ENCODE results near the gene CTDP1.
A peak's percentile ranks its signal among the peaks of the same experiment; 100 is the strongest.

Gene CTDP1

DNA sequence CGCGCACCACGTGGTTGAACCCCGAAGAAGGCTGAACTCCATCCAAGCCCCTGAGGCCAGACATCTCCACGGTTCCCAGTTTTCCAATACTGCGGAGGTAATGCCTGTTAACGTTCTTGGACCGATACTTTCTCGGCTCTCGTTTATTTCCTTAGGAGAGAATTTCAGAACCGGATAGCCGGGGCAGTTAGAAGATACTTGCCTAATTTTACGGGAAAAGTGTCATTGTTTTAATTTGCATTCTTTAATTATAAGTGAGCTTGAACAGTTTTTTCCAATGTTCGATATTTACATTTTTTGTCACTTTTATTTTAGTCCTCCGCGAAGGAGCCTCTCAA is 107.9 kb downstream of the CTDP1 start:
- DNase-seq: no peak
- intact Hi-C loops (cut with DNase I): no loop called here

DNA sequence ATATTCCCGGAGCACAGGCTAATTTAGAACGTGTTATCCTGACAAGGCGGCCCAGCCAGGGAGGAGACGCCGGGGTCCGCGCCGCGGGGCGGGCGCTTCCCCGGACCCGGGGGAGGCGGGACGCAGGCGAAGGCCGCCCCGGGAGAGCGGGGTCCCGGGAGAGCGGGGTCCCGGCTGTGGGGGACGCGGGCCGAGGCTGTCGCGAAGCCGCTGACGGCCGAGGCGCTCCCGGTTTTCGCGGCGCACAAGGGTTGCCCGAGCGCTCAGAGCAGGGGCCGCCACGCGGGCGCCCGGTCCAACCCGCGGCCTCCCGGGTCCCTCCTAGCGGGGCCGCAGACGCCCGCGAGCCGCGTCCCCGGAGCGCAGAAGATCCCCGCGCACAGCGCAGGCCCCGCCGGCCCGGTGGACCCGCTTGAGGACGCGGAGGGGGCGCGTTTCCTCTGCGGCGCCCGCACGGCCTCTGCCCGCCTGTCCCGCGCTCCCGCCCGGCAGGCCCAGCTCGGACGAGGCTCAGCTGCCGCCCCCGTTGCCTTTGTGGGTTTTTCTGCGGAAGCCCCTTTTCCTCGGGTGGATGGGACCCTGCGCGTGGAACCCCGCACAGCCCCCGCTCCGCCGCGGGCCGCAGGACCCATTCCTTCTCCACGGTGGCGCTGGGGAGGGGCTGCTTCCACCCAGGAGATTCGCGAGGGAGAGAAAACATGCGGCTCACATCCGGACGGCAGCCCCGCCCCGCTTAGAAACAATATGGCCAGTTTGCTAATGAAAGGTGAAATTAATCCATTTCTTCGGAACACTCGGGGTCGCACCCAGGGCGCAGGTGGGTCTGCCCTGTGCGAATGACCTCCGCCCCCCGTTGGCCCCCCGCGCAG is 108.5 kb downstream of the CTDP1 start:
- intact Hi-C loops (cut with DNase I): no loop called here
- DNase-seq: peak in 3 of 10 donors; percentile 34 to 73 (median 68)

DNA sequence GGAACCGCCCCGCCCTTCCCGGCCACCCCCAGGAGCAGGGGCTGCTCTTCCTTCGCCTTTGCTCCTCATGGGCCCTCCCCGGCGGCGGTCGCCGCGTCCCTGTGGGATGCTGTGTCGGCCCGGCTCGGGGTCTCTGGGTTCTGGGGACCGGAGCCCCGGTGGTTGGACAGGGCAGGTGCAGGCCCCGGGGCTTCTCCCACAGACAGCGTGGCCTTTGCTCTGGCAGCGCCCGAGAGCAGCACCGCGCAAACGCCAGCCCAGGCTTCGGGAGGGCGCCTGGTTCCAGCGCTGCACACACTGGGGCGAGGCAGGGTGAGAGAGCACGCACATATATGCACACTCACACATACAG is 109.1 kb downstream of the CTDP1 start:
- intact Hi-C loops (cut with DNase I): no loop called here

DNA sequence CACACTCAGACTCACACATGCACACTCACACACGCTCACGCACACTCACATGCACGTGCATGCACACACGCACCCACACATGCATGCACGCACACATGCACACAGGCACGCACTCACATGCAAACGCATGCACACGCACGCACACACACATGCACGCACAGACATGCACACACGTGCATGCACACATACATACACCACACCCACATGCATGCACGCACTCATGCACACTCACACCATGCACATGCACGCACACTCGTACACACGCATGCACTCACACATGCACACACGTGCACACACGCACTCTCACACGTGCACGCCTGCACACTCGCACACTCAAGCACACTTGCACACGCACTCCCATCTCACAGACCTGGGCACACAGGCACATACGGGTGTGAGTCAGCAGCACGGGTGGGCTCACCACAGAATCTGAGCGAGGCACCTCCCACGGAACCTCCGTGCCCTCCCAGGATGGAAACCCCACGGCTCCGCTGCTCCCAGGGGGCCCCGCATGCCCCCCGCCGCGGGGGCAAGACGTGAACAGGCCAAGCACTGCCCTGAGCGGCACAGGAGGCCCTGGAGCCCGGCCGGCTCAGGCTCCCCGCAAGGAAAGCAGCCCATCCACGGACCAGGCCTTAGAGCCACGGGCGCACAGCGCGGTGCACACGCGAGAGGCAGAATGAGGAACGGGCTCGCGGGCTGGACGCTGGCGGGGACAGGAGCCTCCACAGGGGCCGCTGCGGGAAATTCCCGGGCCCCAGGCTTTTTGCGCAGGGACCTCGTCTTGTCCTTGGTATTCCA is 109.7 kb downstream of the CTDP1 start:
- intact Hi-C loops (cut with DNase I): no loop called here
- DNase-seq: peak in 4 of 10 donors; percentile 21 to 72 (median 59)

More for the DNA sequence above, 109.1 kb downstream of the CTDP1 start:
- DNase-seq: peak in 4 of 10 donors; percentile 0 to 86 (median 46)

DNA sequence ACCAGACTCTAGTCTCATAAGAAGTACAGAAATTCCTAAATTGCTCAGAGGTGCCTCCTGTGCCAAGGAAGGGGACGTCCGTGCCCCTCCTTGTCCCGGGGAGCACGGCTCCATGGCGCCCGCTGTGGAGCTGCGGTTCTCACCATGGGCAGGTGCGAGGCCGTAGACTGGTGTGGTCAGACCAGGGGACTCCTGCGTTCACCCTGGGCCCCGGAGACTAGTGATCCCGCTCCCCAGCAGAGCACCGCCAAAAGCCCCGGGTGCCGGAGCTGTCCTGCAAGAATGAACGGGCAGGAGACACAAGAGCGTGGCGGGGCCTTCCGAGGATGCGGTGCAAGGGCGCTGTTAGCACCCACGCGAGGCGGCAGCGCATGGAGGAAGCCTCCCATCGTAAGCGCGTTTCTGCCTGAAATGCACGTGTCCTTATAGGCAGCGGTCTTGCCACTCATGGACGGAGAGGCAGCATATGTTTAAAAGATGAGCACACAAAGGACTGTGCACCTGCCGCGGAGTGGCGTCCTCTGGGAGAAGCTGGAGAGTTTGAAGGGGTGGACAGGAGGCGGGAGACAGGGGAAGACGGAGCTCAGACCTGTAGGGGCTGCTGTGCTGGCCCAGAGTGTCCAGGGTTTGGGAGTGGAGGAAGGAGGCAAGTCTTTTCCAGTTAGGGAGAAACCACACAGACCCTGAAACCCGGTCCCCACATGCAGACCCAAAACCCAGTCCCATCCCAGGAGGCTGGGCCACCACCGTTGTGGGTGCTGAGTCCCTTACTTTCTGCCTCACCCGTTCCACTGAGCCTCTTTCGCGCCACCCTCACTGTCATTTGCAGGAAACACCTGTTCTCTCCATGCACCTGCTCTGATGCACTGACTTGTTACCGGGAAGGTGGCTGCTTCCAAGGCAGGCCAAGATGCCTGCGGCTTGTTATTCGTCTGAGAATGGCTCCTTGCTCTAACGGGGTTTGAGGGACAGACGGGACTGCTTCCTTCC is 110.6 kb downstream of the CTDP1 start:
- peak in 4 of 10 donors; percentile 23 to 72 (median 66) for DNase-seq
- intact Hi-C loops (cut with DNase I): no loop called here

DNA sequence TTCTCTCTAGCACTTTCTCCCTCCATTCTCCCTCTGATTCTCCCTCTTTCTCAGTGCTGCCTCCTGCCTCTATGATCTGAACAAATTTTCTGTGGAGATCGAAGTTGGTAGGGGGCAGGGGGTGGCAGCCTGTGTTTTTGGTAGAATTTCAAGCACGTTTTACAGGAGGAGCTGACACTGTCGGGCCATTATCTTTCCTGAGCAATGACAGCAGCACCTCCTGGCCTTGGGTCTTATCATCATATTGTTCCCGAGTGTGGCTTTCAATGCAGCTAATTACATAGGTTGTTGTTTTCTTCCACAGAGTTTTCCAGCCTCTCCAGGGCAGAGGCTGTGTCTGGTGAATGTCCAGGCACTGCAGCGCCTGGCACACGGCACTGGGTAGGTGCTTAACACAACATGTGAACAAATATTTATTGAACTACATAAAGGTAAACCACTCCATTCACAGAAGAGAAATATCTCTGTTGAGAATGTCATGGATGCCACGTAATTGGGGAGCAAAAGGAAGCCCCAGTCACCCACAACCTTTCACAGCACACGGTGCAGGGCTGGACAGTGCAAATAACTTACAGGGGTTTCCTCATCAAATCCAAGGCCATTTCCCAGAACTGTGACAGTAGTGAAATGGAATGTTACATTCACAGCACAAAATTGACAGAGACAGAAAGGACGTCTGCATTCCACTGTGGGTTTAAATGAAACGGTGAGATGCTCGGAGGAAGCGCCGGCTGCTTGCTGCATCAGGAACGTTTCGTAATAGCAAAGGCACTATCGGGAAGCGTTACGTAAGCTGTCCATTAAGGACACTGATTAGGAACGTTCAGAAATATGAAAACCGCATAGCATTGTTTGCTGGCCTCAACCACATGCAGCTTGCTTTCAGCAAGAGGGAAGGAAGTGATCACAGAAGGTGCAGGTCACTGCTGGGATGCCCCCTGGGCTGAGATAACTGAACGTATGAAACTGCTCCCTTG is 111.7 kb downstream of the CTDP1 start:
- intact Hi-C loops (cut with DNase I): no loop called here
- DNase-seq: peak in 2 of 10 donors; percentile 32 to 62

DNA sequence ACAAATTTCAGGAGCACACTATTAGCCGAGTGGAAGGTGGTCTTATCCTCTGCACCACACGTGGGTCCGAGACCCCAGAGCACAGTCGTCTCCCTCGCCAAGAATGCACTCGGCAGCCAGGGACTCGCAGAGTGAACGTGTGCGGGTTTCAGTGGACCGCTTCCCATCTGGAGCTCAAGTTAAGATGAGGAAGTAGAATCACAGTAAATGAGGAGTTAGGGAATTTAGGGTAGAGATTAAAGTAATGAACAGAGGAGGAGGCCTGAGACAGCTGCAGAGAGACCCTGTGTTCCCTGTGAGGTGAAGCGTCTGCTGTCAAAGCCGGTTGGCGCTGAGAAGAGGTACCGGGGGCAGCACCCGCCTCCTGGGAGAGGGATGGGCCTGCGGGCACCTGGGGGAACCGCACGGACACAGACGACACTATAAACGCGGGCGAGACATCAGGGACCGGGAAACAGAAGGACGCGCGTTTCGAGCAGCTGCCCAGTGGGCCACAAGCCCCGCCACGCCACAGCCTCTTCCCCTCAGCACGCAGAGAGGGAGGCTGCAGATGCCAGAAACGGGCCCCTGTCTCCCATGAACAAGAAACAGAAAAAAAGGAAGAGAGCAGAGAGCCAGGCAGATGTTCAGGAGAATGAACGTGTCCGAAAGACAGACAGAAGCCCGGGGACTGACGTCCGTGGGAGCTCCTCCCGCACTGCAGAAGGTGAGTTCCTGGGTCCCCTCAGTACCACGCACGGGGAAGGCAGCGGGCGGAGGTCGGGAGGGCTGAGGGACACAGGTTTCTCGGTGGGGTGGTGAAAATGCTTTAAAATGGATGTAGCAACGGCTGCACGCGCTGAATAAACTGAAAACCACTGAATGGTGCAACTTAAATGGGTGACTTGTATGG is 112.7 kb downstream of the CTDP1 start:
- intact Hi-C loops (cut with DNase I): no loop called here
- peak in 4 of 10 donors; percentile 26 to 74 (median 56) for DNase-seq

DNA sequence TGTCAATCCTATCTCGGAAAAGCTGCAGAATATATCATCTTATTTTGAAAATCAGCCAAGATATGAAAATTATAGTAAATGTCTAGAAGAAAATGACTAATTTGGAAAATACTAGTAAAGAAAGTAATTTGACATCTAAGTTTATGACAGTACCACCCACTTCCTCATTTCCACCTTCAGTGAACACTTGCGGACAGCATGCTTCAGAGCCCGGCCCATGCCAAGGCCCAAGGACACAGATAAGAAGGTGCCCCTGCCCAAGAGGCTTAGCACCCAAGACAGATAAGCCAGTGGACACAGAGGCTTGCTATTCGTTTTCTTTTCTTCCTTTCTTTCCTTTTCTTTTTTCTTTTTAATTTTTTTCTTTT is 113.4 kb downstream of the CTDP1 start:
- DNase-seq: peak in 3 of 10 donors; percentile 10 to 84 (median 80)
- intact Hi-C loops (cut with DNase I): no loop called here

DNA sequence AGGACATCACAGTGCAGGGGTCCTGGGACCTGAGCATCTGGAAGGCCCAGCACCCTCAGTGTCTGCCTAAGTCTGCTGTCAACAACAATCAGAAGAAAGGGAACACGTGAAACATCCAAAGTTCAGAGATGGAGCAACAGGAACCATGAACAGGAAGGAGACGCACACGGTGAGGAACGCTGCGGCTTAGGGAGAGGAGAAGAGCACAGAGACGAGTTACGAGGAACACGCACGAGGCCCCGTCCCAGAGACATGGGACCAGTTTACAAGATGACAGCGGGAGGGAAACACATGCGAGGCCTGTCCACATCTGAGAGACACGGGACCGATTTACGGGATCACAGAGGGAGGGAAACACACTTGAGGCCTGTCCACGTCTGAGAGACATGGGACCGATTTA is 115.2 kb downstream of the CTDP1 start:
- DNase-seq: peak in 3 of 10 donors; percentile 8 to 78 (median 56)
- intact Hi-C loops (cut with DNase I): no loop called here

DNA sequence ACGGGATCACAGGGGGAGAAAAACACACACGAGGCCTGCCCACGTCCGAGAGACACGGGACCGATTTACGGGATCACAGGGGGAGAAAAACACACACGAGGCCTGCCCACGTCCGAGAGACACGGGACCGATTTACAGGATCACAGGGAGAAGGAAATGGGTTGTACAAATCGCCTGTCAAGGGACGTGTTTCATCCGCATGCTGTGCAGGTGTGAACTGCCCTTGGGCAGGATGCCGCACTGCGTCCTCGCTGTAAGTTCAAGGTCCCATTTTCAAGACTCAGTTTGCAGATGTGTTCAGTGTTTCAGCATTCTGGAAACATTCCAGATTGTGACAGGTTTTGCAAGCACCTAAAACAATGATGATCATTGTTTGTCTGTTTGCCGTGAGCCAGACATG is 115.8 kb downstream of the CTDP1 start:
- peak in 3 of 10 donors; percentile 22 to 56 (median 31) for DNase-seq
- intact Hi-C loops (cut with DNase I): no loop called here

DNA sequence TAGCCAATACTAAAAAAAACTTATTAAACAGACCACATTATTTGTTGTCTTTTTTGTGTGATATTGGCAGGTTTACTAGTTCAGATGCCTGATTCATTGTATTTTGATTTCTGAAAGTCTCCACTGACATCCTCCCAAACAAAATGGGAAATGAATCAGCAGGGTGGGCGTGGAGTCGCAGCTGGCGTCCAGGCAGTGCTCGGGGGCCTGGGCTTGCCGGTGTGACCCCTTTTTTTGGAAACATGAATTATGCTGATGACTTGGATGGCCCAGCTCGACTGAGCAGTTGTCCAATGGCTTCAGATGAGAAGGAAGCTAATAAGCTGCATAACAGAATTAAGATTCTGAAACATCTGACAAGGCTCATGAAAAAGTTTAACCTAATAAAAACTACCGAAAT is 116.4 kb downstream of the CTDP1 start:
- intact Hi-C loops (cut with DNase I): no loop called here
- DNase-seq: peak in 3 of 10 donors; percentile 15 to 31 (median 28)

DNA sequence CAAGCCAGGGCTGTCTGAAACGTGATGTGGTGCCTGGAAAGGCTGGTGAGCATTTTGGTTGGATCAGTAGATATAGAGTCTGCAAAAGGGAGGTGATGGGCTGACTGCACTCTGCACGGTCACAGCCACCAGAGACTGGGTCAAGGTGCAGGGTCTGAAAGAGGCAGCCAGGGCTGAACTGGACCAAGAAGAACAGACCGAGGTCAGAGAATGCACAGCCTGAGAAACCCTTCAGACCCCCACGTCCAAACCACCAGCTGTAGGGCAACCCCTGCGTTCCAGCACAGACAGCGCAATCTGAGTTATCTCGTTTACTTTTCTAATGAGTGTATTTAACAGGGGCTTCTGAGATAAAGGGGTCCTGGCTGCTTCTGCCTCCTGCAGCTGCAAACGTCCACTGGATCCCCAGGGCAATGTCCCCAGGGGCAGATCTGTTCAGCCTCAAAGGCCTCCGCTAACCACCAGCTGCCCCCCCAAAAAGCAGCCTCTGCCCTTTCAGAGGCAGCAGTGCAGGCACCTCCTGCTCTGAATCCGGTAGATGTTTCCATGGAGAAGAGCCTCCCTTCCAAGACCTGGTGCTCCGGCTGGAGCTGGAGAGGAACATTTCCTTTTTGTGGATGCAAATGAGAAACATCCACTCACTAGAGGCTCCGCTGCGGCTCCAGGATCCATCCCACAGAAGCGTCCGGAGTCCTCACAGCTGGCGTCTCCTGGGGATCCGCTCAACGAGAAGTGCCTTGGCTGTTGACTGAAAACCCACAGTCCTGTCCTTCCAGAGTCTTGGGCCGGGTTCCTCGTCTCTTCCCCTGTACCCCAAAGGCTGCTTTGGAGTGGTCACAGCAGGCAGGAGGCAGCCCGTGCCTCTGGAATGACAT is 117.2 kb downstream of the CTDP1 start:
- peak in 4 of 10 donors; percentile 26 to 70 (median 52) for DNase-seq
- intact Hi-C loops (cut with DNase I): no loop called here

DNA sequence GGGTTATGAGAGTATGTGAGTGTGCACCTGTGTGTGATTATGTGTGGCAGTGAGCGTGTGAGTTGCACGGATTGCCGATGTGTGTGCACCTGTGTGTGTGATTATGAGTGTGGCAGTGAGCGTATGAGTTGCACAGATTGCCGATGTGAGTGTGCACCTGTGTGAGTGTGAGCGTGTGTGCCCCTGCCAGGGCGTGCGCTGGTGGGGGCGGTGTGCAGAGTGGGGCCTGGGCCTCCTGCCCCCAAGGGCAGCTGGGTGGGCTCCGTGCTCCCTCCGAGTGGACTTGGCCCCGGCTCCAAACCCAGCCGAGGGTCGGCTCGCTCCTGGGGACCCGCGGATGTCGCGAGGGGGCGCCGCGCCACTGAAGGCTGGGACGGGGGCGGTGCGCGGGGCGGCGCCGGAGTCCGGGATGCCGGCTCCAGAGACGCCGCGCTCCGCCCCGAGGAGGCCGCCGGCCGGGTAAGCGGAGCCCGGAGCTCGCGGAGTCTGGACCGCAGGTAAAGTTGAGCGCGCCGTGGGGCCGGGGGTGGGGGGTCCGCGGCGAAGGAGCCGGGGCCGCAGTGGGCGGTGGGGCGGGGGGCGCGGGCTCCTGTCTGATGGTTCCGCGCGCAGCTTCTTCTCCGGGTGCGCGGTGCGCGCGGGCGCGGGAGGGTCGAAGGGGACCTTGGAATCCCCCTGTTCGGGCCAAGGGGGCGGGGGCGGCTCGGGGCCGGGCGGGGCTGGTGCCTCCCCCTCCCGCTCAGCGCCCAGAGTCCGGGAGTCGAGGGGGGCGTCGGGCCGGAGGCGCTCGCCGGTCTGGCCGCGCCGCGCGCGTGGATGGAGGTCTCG is 118.1 kb downstream of the CTDP1 start, which contains the start of gene KCNG2:
KCNG2 (plus strand) TSS at position 421 of the 828 bp plus-strand sequence. CDS start 65,730 bp downstream, outside the sequence.
- intact Hi-C loops (cut with DNase I): no loop called here
- peak in 5 of 10 donors; percentile 24 to 80 (median 75) for DNase-seq

DNA sequence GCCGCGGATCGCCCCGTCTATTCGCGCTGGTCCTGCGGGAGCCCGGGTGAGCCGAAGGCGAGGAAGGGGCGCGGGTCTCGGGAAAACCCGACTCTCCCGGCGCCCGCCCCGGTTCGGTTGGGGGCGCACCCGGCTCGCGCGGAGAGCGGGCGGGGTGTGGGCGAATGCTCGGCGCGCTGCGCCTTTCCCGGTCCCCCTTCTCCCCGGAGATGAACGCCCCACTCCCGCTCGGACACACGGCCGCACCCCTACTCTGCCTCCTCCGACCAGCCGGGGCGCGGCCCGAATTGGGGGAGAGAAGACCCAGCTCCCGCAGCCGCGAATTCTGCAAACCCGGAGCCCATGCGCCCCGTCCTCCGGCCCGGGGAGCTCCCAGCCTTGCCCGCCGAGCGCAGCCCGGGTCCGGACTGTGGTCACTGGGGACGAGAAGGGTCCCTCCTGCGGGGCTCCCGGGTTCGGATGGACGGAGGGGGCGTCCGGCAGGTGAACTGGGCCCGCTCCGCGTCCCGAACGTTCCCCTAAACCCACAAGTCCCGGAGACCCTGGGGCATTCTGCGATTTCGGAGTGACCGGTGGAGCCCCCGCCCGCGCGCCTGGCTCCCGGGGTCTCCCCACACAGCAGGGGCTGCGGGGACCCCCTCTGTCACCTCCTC is 118.9 kb downstream of the CTDP1 start:
- DNase-seq: peak in 4 of 10 donors; percentile 12 to 78 (median 66)
- intact Hi-C loops (cut with DNase I): no loop called here

DNA sequence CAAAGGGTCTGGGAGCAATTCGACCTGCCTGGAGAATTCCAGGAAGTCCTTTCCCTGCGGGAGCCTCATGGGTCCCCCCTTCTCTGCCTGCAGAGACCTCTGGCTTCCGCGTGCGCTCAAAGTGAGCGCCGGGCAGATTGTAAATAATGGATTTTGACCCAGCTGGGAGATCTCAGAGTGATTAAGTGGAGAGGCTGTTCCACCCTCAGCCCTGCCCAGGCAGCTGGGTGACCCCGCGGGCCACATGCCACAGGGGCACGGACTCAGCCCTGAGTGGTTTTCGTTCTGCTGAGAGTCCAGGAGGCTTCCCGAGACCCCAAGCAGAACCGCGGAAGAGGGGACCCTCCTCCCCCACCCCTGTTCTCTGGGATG is 119.4 kb downstream of the CTDP1 start:
- intact Hi-C loops (cut with DNase I): no loop called here
- DNase-seq: peak in 3 of 10 donors; percentile 29 to 65 (median 59)
